ENCODE measurements around the gene ELOVL7. TPM values are rescaled to one million over a fixed set of nuclear protein-coding genes. Genes with fewer than 3 reads are reported as not detected.

Gene ELOVL7
- total RNA-seq, 3 donors from 2014 or later (not counting 1 experiment from before 2014, with no cell fraction given) = 0.48 to 4.2 (median 2.6) TPM

GRCh38 chr5:60826653-60827052, 17.4 kb downstream of the ELOVL7 start:
- H3K4me3 ChIP-seq (ENCODE audit: low read length) = no peak overlapping the region
- H3K4me1 Mint-ChIP-seq = no peaks in the 10 kb centered on the region
- H3K9me3 ChIP-seq (ENCODE audit: control insufficient read depth, insufficient read depth, low read length) = no peaks in the 10 kb centered on the region
- no peak for DNase-seq
- H3K36me3 ChIP-seq (ENCODE audit: control insufficient read depth, insufficient read depth, low read length) = no peaks in the 10 kb centered on the region
- no peak overlapping the region for H3K4me3 Mint-ChIP-seq
- no peak overlapping the region for H3K27ac ChIP-seq (ENCODE audit: low read length)
- H3K9me3 Mint-ChIP-seq = no peaks in the 10 kb centered on the region
- intact Hi-C loops (cut with micrococcal nuclease) = no loop called here
- no peak for ATAC-seq
- H3K36me3 Mint-ChIP-seq = no peaks in the 10 kb centered on the region
- H3K27ac Mint-ChIP-seq = no peak overlapping the region
- no peaks in the 10 kb centered on the region for H3K4me1 ChIP-seq (ENCODE audit: control insufficient read depth, insufficient read depth, low read length)
- H3K27me3 Mint-ChIP-seq (ENCODE audit: low read depth in 2 of 2) = peaks cover 0 to 3% of the 10 kb centered on the region in 2 donors
- no peaks in the 10 kb centered on the region for H3K27me3 ChIP-seq (ENCODE audit: control insufficient read depth, insufficient read depth, low read length)
- TF ChIP-seq CTCF (IDR thresholded peaks at IDR 0.05) = no peak

- 83% methylated on average over 1 of the region's 1 CpG for WGBS (ENCODE audit: insufficient coverage)
- TF ChIP-seq CTCF (IDR thresholded peaks at IDR 0.05) = no peak
- Histone ChIP-seq H3K27ac (ENCODE audit: low read length) (no peak overlapping the region), H3K27me3 (ENCODE audit: control insufficient read depth, insufficient read depth, low read length) (no peaks in the 10 kb centered on the region), H3K9me3 (ENCODE audit: control insufficient read depth, insufficient read depth, low read length) (no peaks in the 10 kb centered on the region), H3K4me1 (ENCODE audit: control insufficient read depth, insufficient read depth, low read length) (no peaks in the 10 kb centered on the region), H3K4me3 (ENCODE audit: low read length) (no peak overlapping the region), H3K36me3 (ENCODE audit: control insufficient read depth, insufficient read depth, low read length) (no peaks in the 10 kb centered on the region)
- no peaks in the 10 kb centered on the region for H3K36me3 Mint-ChIP-seq
- ATAC-seq = no peak
- H3K4me1 Mint-ChIP-seq = no peaks in the 10 kb centered on the region
- no peaks in the 10 kb centered on the region for H3K9me3 Mint-ChIP-seq
- peaks cover 0 to 3% of the 10 kb centered on the region in 2 donors for H3K27me3 Mint-ChIP-seq (ENCODE audit: low read depth in 2 of 2)
- H3K4me3 Mint-ChIP-seq = no peak overlapping the region
- DNase-seq = no peak
- no peak overlapping the region for H3K27ac Mint-ChIP-seq
- intact Hi-C loops (cut with micrococcal nuclease) = no loop called here
Observed at GRCh38 chr5:60823574-60823973, 20.5 kb downstream of the ELOVL7 start.

- 60% methylated on average over 1 of the region's 2 CpGs for WGBS (ENCODE audit: insufficient coverage)
- intact Hi-C loops (cut with micrococcal nuclease) = no loop called here
- DNase-seq (no peak), ATAC-seq (no peak)
- Mint-ChIP-seq H3K27me3 (ENCODE audit: low read depth in 2 of 2) (no peaks in the 10 kb centered on the region), H3K4me3 (no peak overlapping the region), H3K27ac (no peak overlapping the region), H3K9me3 (no peaks in the 10 kb centered on the region), H3K4me1 (no peaks in the 10 kb centered on the region), H3K36me3 (no peaks in the 10 kb centered on the region)
- no peak for TF ChIP-seq CTCF (IDR thresholded peaks at IDR 0.05)
- H3K27me3 ChIP-seq (ENCODE audit: control insufficient read depth, insufficient read depth, low read length) = no peaks in the 10 kb centered on the region
- H3K27ac ChIP-seq (ENCODE audit: low read length) = no peak overlapping the region
- H3K36me3 ChIP-seq (ENCODE audit: control insufficient read depth, insufficient read depth, low read length) = no peaks in the 10 kb centered on the region
- H3K4me1 ChIP-seq (ENCODE audit: control insufficient read depth, insufficient read depth, low read length) = no peaks in the 10 kb centered on the region
- H3K9me3 ChIP-seq (ENCODE audit: control insufficient read depth, insufficient read depth, low read length) = no peaks in the 10 kb centered on the region
- H3K4me3 ChIP-seq (ENCODE audit: low read length) = no peak overlapping the region
Observed at GRCh38 chr5:60822285-60822556, 21.8 kb downstream of the ELOVL7 start.

- H3K27ac Mint-ChIP-seq = no peak overlapping the region
- DNase-seq = no peak
- Histone ChIP-seq H3K27ac (ENCODE audit: low read length) (no peak overlapping the region), H3K4me3 (ENCODE audit: low read length) (no peak overlapping the region), H3K9me3 (ENCODE audit: control insufficient read depth, insufficient read depth, low read length) (no peaks in the 10 kb centered on the region), H3K27me3 (ENCODE audit: control insufficient read depth, insufficient read depth, low read length) (no peaks in the 10 kb centered on the region), H3K4me1 (ENCODE audit: control insufficient read depth, insufficient read depth, low read length) (no peaks in the 10 kb centered on the region), H3K36me3 (ENCODE audit: control insufficient read depth, insufficient read depth, low read length) (no peaks in the 10 kb centered on the region)
- no peaks in the 10 kb centered on the region for H3K36me3 Mint-ChIP-seq
- no peak overlapping the region for H3K4me3 Mint-ChIP-seq
- TF ChIP-seq CTCF (IDR thresholded peaks at IDR 0.05) = no peak
- H3K27me3 Mint-ChIP-seq (ENCODE audit: low read depth in 2 of 2) = no peaks in the 10 kb centered on the region
- no peaks in the 10 kb centered on the region for H3K9me3 Mint-ChIP-seq
- intact Hi-C loops (cut with micrococcal nuclease) = no loop called here
- 94% methylated on average over 4 of the region's 4 CpGs for WGBS (ENCODE audit: insufficient coverage)
- no peak for ATAC-seq
- H3K4me1 Mint-ChIP-seq = no peaks in the 10 kb centered on the region
Observed at GRCh38 chr5:60821488-60822284, 22.4 kb downstream of the ELOVL7 start.

All from natural killer cell (primary cell).